Calu3 (cell line): ENCODE data around the gene PRR27. TPM values are rescaled to one million over a fixed set of nuclear protein-coding genes. Genes with fewer than 3 reads are reported as not detected.

Source experiments
- BruUV-seq: library from RNA; stranded (reverse); fragments of 400-500 nt; replicated peaks from 2 replicates; lab custom pipeline; 2021; lab: Mats Ljungman, UMichigan
- CTCF ChIA-PET: fragments of 300-600 bp; sonication (Branson Sonifier 250); formaldehyde crosslinking; loops from one replicate; lab custom pipeline; 2022; ENCODE audit warnings: antibody characterized with exemption; lab: Charles Lee
- DNase-seq: peaks from one replicate; pipeline ENCODE4 v3.0.0; 2022
- H3K27ac Mint-ChIP-seq: one replicate; pipeline ENCODE4 v1.8.0; 2022; ENCODE audit warnings: mixed read lengths; ENCODE audit not compliant: unreplicated experiment
- H3K27me3 Mint-ChIP-seq: one replicate; pipeline ENCODE4 v1.8.0; 2022; ENCODE audit warnings: mixed read lengths; ENCODE audit not compliant: unreplicated experiment
- H3K36me3 Mint-ChIP-seq: one replicate; pipeline ENCODE4 v1.8.0; 2022; ENCODE audit warnings: mild to moderate bottlenecking, moderate library complexity, mixed read lengths; ENCODE audit not compliant: insufficient read depth, unreplicated experiment
- H3K4me1 Mint-ChIP-seq: one replicate; pipeline ENCODE4 v1.8.0; 2022; ENCODE audit warnings: mild to moderate bottlenecking, low read depth, mixed read lengths; ENCODE audit not compliant: unreplicated experiment
- H3K4me3 Mint-ChIP-seq: one replicate; pipeline ENCODE4 v1.8.0; 2022; ENCODE audit warnings: mild to moderate bottlenecking, low read depth, moderate library complexity, mixed read lengths; ENCODE audit not compliant: unreplicated experiment
- H3K9me3 Mint-ChIP-seq: one replicate; pipeline ENCODE4 v1.8.0; 2022; ENCODE audit warnings: low read depth, mixed read lengths; ENCODE audit not compliant: unreplicated experiment
- CTCF ChIP-seq: fragments of 200-600 bp; IDR thresholded peaks from one replicate; pipeline ENCODE4 v1.8.0; 2022; ENCODE audit warnings: antibody characterized with exemption; ENCODE audit not compliant: unreplicated experiment
- intact Hi-C: fragments of 100-400 bp; cut with micrococcal nuclease; formaldehyde crosslinking; loops from one replicate; pipeline ENCODE4 v1.10.0; 2022; ENCODE audit not compliant: unreplicated experiment
- total RNA-seq: library from RNA; stranded (reverse); gene quantifications from 2 replicates; pipeline ENCODE4 v1.2.3, GENCODE V29; 2022

Gene PRR27
- total RNA-seq, 1 experiment from 2014 or later: not detected

DNA sequence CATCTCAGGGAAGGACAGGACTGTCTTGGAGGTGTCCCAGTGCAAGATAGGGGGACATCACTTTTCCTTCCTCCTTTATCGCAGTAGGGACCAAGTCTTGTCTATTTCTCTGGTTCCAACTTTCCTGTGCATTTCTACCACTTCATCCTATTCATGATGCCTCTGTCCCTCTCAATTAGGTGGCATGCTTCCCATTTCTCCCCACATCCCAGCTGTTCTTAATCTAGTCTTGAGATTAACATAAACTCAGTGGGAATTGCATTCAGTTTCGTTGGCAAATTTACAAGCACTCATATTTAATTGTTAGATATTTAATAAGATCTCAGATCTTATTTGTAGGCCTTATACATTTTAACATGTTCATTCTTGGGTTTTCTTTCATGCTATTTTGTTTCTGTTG lies 25.8 kb downstream of the PRR27 start:
- no peak overlapping the region for H3K4me3 Mint-ChIP-seq
- H3K27ac Mint-ChIP-seq: peak overlapping the region; percentile 61
- intact Hi-C loops: loop anchor here (5.0 to 10.0 kb wide), 2 partner anchors 375 to 488 kb away; no protein-coding TSS in a partner anchor
- peaks cover 2% of the 10 kb centered on the region for H3K9me3 Mint-ChIP-seq
- BruUV-seq: no TSS peak
- no peak for DNase-seq
- no peaks in the 10 kb centered on the region for H3K27me3 Mint-ChIP-seq
- CTCF ChIA-PET: no interaction called here
- no peak for TF ChIP-seq CTCF
- H3K36me3 Mint-ChIP-seq: peaks cover 6% of the 10 kb centered on the region
- peaks cover 36% of the 10 kb centered on the region for H3K4me1 Mint-ChIP-seq

GRCh38 chr4:70181864-70182263 lies 27.8 kb downstream of the PRR27 start:
- Mint-ChIP-seq H3K27me3 (no peaks in the 10 kb centered on the region), H3K36me3 (peaks cover 12% of the 10 kb centered on the region), H3K4me1 (peaks cover 57% of the 10 kb centered on the region), H3K4me3 (no peak overlapping the region), H3K27ac (peak overlapping the region; percentile 85), H3K9me3 (peaks cover 2% of the 10 kb centered on the region)
- CTCF ChIA-PET: interaction anchor here (0.9 to 1.0 kb wide), 2 partner anchors 16 to 285 kb away, joined by 3 read pairs; no protein-coding TSS in a partner anchor
- no TSS peak for BruUV-seq
- no peak for DNase-seq
- no peak for TF ChIP-seq CTCF
- intact Hi-C loops: loop anchor here (5.0 to 10.0 kb wide), 2 partner anchors 373 to 490 kb away; no protein-coding TSS in a partner anchor

DNA sequence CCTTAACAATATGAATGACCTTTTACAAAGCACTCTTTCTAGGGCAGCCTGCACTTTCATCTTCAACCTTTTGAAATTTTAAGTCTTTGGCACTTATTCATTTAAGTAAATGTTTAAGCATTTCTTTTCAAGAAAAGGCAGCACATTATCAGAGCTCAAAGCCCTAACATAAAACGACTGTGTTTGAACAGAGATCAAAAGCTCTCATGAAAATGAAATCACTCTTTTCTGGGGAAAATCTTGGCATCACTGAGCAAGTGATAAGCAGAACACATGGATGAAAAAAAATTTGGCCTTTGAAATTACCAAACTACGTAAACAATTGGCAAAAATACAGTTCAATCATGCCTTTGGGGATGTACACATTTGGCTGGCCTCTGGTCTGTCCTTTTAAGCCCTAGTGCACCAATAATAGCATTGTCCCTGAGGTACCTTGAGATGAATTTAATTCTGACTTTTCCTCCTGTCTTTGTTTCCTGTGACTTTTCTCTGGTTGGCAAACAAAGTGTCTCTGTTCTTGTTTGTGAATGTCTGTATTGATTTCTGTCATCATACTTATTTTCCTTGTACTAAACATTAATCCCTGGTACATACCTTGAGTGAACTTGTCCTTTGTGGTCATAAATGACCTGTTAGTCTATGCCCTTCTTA lies 28.6 kb downstream of the PRR27 start:
- peak overlapping the region; percentile 39 for H3K4me3 Mint-ChIP-seq
- H3K27ac Mint-ChIP-seq: peak overlapping the region; percentile 85
- no TSS peak for BruUV-seq
- intact Hi-C loops: loop anchor here (1.0 to 10.0 kb wide), 3 partner anchors 286 to 490 kb away; no protein-coding TSS in a partner anchor
- CTCF ChIA-PET: interaction anchor here (0.9 to 1.5 kb wide), 3 partner anchors 15 to 286 kb away, joined by 3 to 8 read pairs (median 3); no protein-coding TSS in a partner anchor
- DNase-seq: peak; percentile 28
- no peaks in the 10 kb centered on the region for H3K27me3 Mint-ChIP-seq
- H3K9me3 Mint-ChIP-seq: peaks cover 2% of the 10 kb centered on the region
- H3K4me1 Mint-ChIP-seq: peaks cover 59% of the 10 kb centered on the region
- TF ChIP-seq CTCF: no peak
- H3K36me3 Mint-ChIP-seq: peaks cover 14% of the 10 kb centered on the region

DNA sequence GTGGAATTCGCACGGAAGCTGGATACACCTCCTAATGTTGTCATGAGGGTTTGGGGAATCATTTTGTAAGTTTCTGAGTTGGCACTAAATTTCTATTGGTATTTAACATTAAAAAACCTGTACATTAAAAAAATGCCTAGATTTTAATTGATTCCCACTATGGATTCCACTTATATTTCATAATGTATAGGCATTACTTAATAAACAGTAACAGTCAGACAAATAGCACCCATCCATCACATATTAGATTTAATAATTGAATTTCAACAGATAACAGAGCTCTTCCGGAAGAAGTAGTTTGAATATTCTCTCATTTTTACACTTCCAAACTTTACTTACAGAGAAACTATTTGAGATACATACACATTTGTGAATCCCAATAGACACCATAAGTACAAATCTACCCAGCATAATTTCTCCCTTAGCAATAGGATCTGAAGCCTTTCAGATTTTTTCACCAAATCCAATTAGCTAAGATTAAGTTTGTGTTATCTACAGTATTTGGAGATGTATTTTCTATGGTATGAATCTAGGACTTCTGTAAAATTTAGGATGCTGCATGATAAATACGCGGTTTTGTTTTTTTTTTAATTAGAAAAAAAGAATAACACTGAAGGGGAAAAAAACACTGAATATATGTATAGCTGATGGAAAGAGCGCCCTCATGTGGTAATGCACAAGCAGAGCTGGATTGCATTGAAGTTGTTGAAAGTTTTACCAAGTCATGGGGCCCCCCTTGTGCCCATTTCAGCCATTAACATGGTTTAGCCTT lies 29.3 kb downstream of the PRR27 start:
- H3K9me3 Mint-ChIP-seq: peaks cover 2% of the 10 kb centered on the region
- H3K4me3 Mint-ChIP-seq: peak overlapping the region; percentile 39
- peak; percentile 39 for TF ChIP-seq CTCF
- peak overlapping the region; percentile 85 for H3K27ac Mint-ChIP-seq
- H3K4me1 Mint-ChIP-seq: peaks cover 59% of the 10 kb centered on the region
- peaks cover 14% of the 10 kb centered on the region for H3K36me3 Mint-ChIP-seq
- no TSS peak for BruUV-seq
- CTCF ChIA-PET: interaction anchor here (0.7 to 1.5 kb wide), 8 partner anchors 11 to 360 kb away, joined by 3 to 8 read pairs (median 3); no protein-coding TSS in a partner anchor
- no peaks in the 10 kb centered on the region for H3K27me3 Mint-ChIP-seq
- DNase-seq: peak; percentile 60
- intact Hi-C loops: loop anchor here (1.0 to 10.0 kb wide), 3 partner anchors 287 to 491 kb away; no protein-coding TSS in a partner anchor
